ENCODE measurements around the gene OR2T11.
"Not testable (repeated sequence)": the region's sequence is repeated elsewhere in the genome, so short reads cannot be mapped to it uniquely, and the experiment has no call there.

DNA sequence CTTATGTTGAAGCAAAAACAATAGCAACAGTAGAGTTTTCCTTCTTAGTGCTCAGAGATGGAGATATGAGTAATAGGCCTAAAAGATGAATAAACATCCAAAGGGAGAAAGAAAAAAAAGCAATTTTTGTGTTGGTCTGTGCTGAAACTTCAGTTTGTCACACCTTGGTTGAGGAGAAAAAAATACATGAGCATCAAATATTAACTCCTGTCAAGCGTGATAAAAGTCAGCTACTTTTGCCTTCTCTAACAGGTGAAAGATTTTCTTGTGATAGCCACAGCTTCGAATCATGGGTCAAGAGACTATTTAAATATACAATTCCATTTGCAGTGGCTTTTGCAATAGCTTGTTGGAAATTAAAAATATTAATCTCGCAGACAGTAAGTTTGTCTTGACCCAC lies 6.0 kb upstream of the OR2T11 start:
- TF ChIP-seq NR3C1 (IDR thresholded peaks at IDR 0.05); CTCF (IDR thresholded peaks at IDR 0.05); BHLHE40 (IDR thresholded peaks at IDR 0.05; ENCODE audit: low read depth, low read length); POLR2A (IDR thresholded peaks at IDR 0.05; ENCODE audit: low read length); EP300 (IDR thresholded peaks at IDR 0.05); USF2 (IDR thresholded peaks at IDR 0.05); NFE2L2 (conservative IDR thresholded peaks at IDR 0.05; ENCODE audit: low read length); MAZ (IDR thresholded peaks at IDR 0.05; ENCODE audit: borderline replicate concordance, low read depth, low read length); KDM5A (IDR thresholded peaks at IDR 0.05): not testable (repeated sequence)

Data from A549 (cell line).